Neural progenitor cell (in vitro differentiated cells): ENCODE data around the gene RPS6KA6.

Source experiments
- EZH2 ChIP-seq: fragments of 200-600 bp; sonication (generic); IDR thresholded peaks from 2 replicates; pipeline ENCODE4 v1.6.1; 2017; ENCODE audit warnings: antibody characterized with exemption, mild to moderate bottlenecking, moderate library complexity
- EZH2phosphoT487 ChIP-seq: fragments of 200-600 bp; sonication (generic); IDR thresholded peaks from 2 replicates; pipeline ENCODE4 v1.6.1; 2017; ENCODE audit warnings: antibody characterized with exemption
- TF ChIP-seq, protein P1 (sequence below): fragments of 200-600 bp; sonication (generic); IDR thresholded peaks from 2 replicates; pipeline ENCODE4 v1.5.1; 2017; ENCODE audit warnings: antibody characterized with exemption, mild to moderate bottlenecking

GRCh38 chrX:84175274-84175673 is 12.7 kb downstream of the RPS6KA6 start:
- TF ChIP-seq EZH2 (no peak), EZH2phosphoT487 (no peak)
- TF ChIP-seq, protein P1, sequence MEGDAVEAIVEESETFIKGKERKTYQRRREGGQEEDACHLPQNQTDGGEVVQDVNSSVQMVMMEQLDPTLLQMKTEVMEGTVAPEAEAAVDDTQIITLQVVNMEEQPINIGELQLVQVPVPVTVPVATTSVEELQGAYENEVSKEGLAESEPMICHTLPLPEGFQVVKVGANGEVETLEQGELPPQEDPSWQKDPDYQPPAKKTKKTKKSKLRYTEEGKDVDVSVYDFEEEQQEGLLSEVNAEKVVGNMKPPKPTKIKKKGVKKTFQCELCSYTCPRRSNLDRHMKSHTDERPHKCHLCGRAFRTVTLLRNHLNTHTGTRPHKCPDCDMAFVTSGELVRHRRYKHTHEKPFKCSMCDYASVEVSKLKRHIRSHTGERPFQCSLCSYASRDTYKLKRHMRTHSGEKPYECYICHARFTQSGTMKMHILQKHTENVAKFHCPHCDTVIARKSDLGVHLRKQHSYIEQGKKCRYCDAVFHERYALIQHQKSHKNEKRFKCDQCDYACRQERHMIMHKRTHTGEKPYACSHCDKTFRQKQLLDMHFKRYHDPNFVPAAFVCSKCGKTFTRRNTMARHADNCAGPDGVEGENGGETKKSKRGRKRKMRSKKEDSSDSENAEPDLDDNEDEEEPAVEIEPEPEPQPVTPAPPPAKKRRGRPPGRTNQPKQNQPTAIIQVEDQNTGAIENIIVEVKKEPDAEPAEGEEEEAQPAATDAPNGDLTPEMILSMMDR, result no peak
